Mesodermal cell (in vitro differentiated cells): ENCODE results near the gene PLPP3.

ENCODE experiments used
- H3K27ac ChIP-seq: 2 replicates; pipeline ENCODE4 v1.7.0; 2013; ENCODE audit warnings: mild to moderate bottlenecking, low read depth, low read length, moderate library complexity; ENCODE audit not compliant: severe bottlenecking
- H3K36me3 ChIP-seq: 2 replicates; pipeline ENCODE4 v1.7.1; 2013; ENCODE audit warnings: mild to moderate bottlenecking, low read length, moderate library complexity; ENCODE audit not compliant: control insufficient read depth, insufficient read depth
- H3K4me1 ChIP-seq: one replicate; pipeline ENCODE4 v1.7.1; 2013; ENCODE audit warnings: mild to moderate bottlenecking, low read length; ENCODE audit not compliant: insufficient read depth, control insufficient read depth, poor library complexity, severe bottlenecking
- H3K4me3 ChIP-seq: 2 replicates; pipeline ENCODE4 v1.7.0; 2013; ENCODE audit warnings: low read length, control low read depth, mild to moderate bottlenecking; ENCODE audit not compliant: insufficient read depth, poor library complexity, severe bottlenecking; ENCODE audit errors: extremely low read depth
- H3K9me3 ChIP-seq: 2 replicates; pipeline ENCODE4 v1.7.1; 2013; ENCODE audit warnings: mild to moderate bottlenecking, low read length, moderate library complexity; ENCODE audit not compliant: control insufficient read depth
- WGBS, 2 experiments: methylation state at CpG; one replicate each; pipeline ENCODE4 v1.1.5; 2013; ENCODE audit warnings: missing lambda C conversion rate in 2 of 2; ENCODE audit not compliant: insufficient coverage in 2 of 2; 5-methylcytosine and 5-hydroxymethylcytosine counted together

Gene PLPP3

GRCh38 chr1:56590520-56591011 is 11.2 kb upstream of the PLPP3 start:
- H3K4me1 ChIP-seq, result no peaks in the 10 kb centered on the region
- no peak overlapping the region for H3K27ac ChIP-seq
- H3K4me3 ChIP-seq, result no peak overlapping the region
- no peaks in the 10 kb centered on the region for H3K36me3 ChIP-seq
- 81 to 90% methylated on average over 1 to 2 of the region's 3 CpGs for WGBS, 2 experiments
- no peaks in the 10 kb centered on the region for H3K9me3 ChIP-seq

- Histone ChIP-seq H3K4me1 (no peaks in the 10 kb centered on the region), H3K4me3 (no peak overlapping the region), H3K9me3 (no peaks in the 10 kb centered on the region), H3K27ac (no peak overlapping the region), H3K36me3 (no peaks in the 10 kb centered on the region)
- 94% methylated on average over 2 of the region's 2 CpGs; no CpG with 5 or more reads in 1 of the 2 experiments for WGBS, 2 experiments
Observed at GRCh38 chr1:56589369-56589768, 10.0 kb upstream of the PLPP3 start.

GRCh38 chr1:56586502-56586901 is 7.1 kb upstream of the PLPP3 start:
- H3K4me1 ChIP-seq, result no peaks in the 10 kb centered on the region
- H3K4me3 ChIP-seq, result no peak overlapping the region
- 96 to 100% methylated on average over 2 to 3 of the region's 5 CpGs for WGBS, 2 experiments
- no peaks in the 10 kb centered on the region for H3K36me3 ChIP-seq
- H3K9me3 ChIP-seq, result no peaks in the 10 kb centered on the region
- no peak overlapping the region for H3K27ac ChIP-seq

- WGBS, 2 experiments, result 60 to 100% methylated on average over 1 of the region's 5 CpGs
- H3K9me3 ChIP-seq, result no peaks in the 10 kb centered on the region
- no peaks in the 10 kb centered on the region for H3K4me1 ChIP-seq
Observed at GRCh38 chr1:56585985-56586384, 6.6 kb upstream of the PLPP3 start.

GRCh38 chr1:56584910-56585528 is 5.7 kb upstream of the PLPP3 start:
- Histone ChIP-seq H3K36me3 (no peaks in the 10 kb centered on the region), H3K4me1 (no peaks in the 10 kb centered on the region), H3K9me3 (no peaks in the 10 kb centered on the region), H3K27ac (no peak overlapping the region), H3K4me3 (no peak overlapping the region)
- 0% methylated on average over 1 of the region's 5 CpGs for WGBS, 2 experiments

More at GRCh38 chr1:56585985-56586384, 6.6 kb upstream of the PLPP3 start:
- H3K27ac ChIP-seq, result no peak overlapping the region
- H3K4me3 ChIP-seq, result no peak overlapping the region
- H3K36me3 ChIP-seq, result no peaks in the 10 kb centered on the region

GRCh38 chr1:56583957-56584468 is 4.7 kb upstream of the PLPP3 start:
- no peaks in the 10 kb centered on the region for H3K36me3 ChIP-seq
- H3K9me3 ChIP-seq, result no peaks in the 10 kb centered on the region
- WGBS, 2 experiments, result 100% methylated on average over 1 of the region's 2 CpGs; no CpG with 5 or more reads in 1 of the 2 experiments
- no peak overlapping the region for H3K27ac ChIP-seq
- H3K4me3 ChIP-seq, result no peak overlapping the region
- H3K4me1 ChIP-seq, result no peaks in the 10 kb centered on the region

- WGBS, 2 experiments, result 83 to 89% methylated on average over 10 of the region's 10 CpGs
- Histone ChIP-seq H3K27ac (no peak overlapping the region), H3K4me3 (no peak overlapping the region), H3K4me1 (peaks cover 4% of the 10 kb centered on the region), H3K9me3 (no peaks in the 10 kb centered on the region), H3K36me3 (no peaks in the 10 kb centered on the region)
Observed at GRCh38 chr1:56580771-56581170, 1.4 kb upstream of the PLPP3 start.

GRCh38 chr1:56578138-56578962 is 1.0 kb downstream of the PLPP3 start:
- peaks cover 4% of the 10 kb centered on the region for H3K4me1 ChIP-seq
- H3K9me3 ChIP-seq, result no peaks in the 10 kb centered on the region
- peak overlapping the region; percentile 64 for H3K27ac ChIP-seq
- 1% methylated on average over 33 to 60 of the region's 64 CpGs for whole genome bisulfite sequencing, 2 experiments
- H3K4me3 ChIP-seq, result peak overlapping the region; percentile 80
- H3K36me3 ChIP-seq, result peaks cover under 1% of the 10 kb centered on the region

- no peaks in the 10 kb centered on the region for H3K9me3 ChIP-seq
- WGBS, 2 experiments, result 5% methylated on average over 10 to 12 of the region's 12 CpGs
- H3K4me1 ChIP-seq, result peaks cover 4% of the 10 kb centered on the region
- H3K36me3 ChIP-seq, result peaks cover 4% of the 10 kb centered on the region
- no peak overlapping the region for H3K27ac ChIP-seq
- H3K4me3 ChIP-seq, result peak overlapping the region; percentile 80
Observed at GRCh38 chr1:56577406-56578137, 1.8 kb downstream of the PLPP3 start.

- WGBS, 2 experiments, result no CpG with 5 or more reads among the region's 1 CpG
- Histone ChIP-seq H3K27ac (no peak overlapping the region), H3K9me3 (no peaks in the 10 kb centered on the region), H3K4me1 (peaks cover 4% of the 10 kb centered on the region), H3K36me3 (peaks cover 4% of the 10 kb centered on the region), H3K4me3 (peak overlapping the region; percentile 80)
Observed at GRCh38 chr1:56576880-56577405, 2.4 kb downstream of the PLPP3 start.
